PFSK-1 (cell line): ENCODE results near the gene LRMDA.

Experiments
- FOXP2 ChIP-seq: optimal IDR thresholded peaks from 2 replicates; pipeline ENCODE3; 2011; ENCODE audit warnings: borderline replicate concordance, control low read depth, inconsistent platforms; ENCODE audit not compliant: insufficient read depth; ENCODE audit errors: extremely low read length, extremely low read depth
- POLR2AphosphoS5 ChIP-seq: IDR thresholded peaks from 2 replicates; pipeline ENCODE4 v1.6.1; 2012; ENCODE audit warnings: low read depth, mild to moderate bottlenecking, control low read depth, low read length, moderate library complexity
- SIN3A ChIP-seq: IDR thresholded peaks from 2 replicates; pipeline ENCODE4 v1.6.1; 2012; ENCODE audit warnings: mild to moderate bottlenecking, low read length, moderate library complexity, borderline replicate concordance; ENCODE audit not compliant: insufficient read depth
- TAF1 ChIP-seq: IDR thresholded peaks from 2 replicates; pipeline ENCODE4 v1.6.1; 2012; ENCODE audit warnings: low read length, control low read depth, borderline replicate concordance; ENCODE audit not compliant: insufficient read depth
- TF ChIP-seq, protein P1 (sequence below), 2 experiments: IDR thresholded peaks; 2 replicates each; pipeline versions ENCODE4 v1.6.1 to v1.8.0; 2011 to 2012; ENCODE audit warnings: low read depth in 2 of 2, low read length in 2 of 2, control low read depth in 1 of 2, inconsistent platforms in 1 of 2, mild to moderate bottlenecking in 1 of 2, moderate library complexity in 1 of 2; ENCODE audit not compliant: insufficient read depth in 1 of 2

The LRMDA gene

GRCh38 chr10:75862935-75863334, 431.5 kb downstream of the LRMDA start:
- TF ChIP-seq, protein P1, sequence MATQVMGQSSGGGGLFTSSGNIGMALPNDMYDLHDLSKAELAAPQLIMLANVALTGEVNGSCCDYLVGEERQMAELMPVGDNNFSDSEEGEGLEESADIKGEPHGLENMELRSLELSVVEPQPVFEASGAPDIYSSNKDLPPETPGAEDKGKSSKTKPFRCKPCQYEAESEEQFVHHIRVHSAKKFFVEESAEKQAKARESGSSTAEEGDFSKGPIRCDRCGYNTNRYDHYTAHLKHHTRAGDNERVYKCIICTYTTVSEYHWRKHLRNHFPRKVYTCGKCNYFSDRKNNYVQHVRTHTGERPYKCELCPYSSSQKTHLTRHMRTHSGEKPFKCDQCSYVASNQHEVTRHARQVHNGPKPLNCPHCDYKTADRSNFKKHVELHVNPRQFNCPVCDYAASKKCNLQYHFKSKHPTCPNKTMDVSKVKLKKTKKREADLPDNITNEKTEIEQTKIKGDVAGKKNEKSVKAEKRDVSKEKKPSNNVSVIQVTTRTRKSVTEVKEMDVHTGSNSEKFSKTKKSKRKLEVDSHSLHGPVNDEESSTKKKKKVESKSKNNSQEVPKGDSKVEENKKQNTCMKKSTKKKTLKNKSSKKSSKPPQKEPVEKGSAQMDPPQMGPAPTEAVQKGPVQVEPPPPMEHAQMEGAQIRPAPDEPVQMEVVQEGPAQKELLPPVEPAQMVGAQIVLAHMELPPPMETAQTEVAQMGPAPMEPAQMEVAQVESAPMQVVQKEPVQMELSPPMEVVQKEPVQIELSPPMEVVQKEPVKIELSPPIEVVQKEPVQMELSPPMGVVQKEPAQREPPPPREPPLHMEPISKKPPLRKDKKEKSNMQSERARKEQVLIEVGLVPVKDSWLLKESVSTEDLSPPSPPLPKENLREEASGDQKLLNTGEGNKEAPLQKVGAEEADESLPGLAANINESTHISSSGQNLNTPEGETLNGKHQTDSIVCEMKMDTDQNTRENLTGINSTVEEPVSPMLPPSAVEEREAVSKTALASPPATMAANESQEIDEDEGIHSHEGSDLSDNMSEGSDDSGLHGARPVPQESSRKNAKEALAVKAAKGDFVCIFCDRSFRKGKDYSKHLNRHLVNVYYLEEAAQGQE (IDR thresholded peaks at IDR 0.05; ENCODE audit: insufficient read depth in 1 of 2, low read depth in 2 of 2, low read length in 2 of 2), result no peak
- TF ChIP-seq TAF1 (no peak), FOXP2 (no peak), POLR2AphosphoS5 (no peak), SIN3A (no peak)

- TF ChIP-seq POLR2AphosphoS5, result no peak
- TF ChIP-seq SIN3A, result no peak
- no peak for TF ChIP-seq FOXP2
- no peak for TF ChIP-seq TAF1
- TF ChIP-seq, protein P1 (IDR thresholded peaks at IDR 0.05; ENCODE audit: insufficient read depth in 1 of 2, low read depth in 2 of 2, low read length in 2 of 2), result no peak
Measured at GRCh38 chr10:75864717-75865116, 433.3 kb downstream of the LRMDA start.

DNA sequence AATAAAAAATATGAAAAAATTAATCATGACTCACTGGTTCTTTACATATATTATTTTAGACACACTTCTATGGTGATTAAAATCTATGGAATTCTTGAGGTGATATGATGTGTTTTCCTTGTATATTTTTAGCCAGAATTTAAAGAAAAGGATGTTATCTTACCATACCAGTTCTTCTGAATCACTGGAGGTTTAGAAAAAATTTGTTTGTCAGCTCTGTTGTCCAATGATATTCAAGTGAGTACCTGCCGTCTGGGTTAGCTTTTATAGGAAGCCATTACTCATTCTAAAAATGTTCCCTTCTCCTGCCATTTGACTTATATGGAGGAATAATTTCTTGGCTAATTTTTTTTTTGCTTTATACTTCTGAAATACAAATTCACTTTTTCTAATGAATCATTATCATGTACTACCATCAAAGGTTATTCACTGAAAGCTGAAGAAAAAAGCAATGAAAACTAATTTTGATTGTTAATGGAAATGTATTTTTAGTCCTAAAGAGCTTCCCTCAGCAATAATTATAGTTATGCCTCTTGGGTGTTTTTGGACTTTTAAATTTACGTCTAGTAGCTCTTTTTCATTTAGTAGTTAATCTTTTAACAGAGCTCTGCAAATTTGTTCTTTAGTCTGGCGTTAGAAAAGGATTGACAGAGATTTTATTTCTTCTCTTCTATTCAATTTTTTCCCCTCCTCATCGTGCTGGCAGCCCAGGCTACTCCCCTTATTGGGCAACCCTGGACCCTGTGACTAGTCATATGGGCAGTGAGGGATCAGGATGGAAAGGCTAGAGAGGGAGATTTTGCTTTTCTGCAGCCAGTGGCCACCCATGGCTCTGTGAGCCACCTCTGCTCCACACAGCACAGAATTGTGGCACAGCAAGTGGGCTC, 434.2 kb downstream of the LRMDA start:
- TF ChIP-seq, protein P1 (IDR thresholded peaks at IDR 0.05; ENCODE audit: insufficient read depth in 1 of 2, low read depth in 2 of 2, low read length in 2 of 2), result no peak
- no peak for TF ChIP-seq SIN3A
- TF ChIP-seq FOXP2, result no peak
- no peak for TF ChIP-seq TAF1
- no peak for TF ChIP-seq POLR2AphosphoS5

DNA sequence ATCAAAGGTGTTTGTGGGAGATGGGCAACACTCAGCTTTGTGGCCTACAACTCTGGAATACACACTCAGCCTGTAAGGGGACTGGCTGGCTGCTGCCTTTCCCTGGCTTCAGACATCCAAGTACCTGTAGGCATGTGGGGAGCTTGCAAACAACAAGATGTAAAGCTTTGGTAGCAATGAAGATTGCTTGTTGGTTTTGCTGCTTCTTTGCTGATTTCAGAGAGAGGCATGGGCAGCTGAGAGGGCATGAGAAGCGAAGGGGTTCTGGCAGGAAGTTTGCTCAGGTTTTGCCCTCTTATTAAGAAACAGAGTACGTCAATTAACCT, 434.8 kb downstream of the LRMDA start:
- TF ChIP-seq FOXP2, result no peak
- TF ChIP-seq TAF1, result no peak
- no peak for TF ChIP-seq POLR2AphosphoS5
- TF ChIP-seq, protein P1 (IDR thresholded peaks at IDR 0.05; ENCODE audit: insufficient read depth in 1 of 2, low read depth in 2 of 2, low read length in 2 of 2), result no peak
- TF ChIP-seq SIN3A, result no peak
